Nephron progenitor cell (in vitro differentiated cells): ENCODE results near the gene PCED1A.
"Not testable (repeated sequence)": the region's sequence is repeated elsewhere in the genome, so short reads cannot be mapped to it uniquely, and the experiment has no call there.

Experiments used
- DNase-seq: peaks from one replicate; pipeline ENCODE4 v3.0.0; 2021
- H3K27ac Mint-ChIP-seq: 2 replicates; pipeline ENCODE4 v1.8.0; 2021; ENCODE audit warnings: mild to moderate bottlenecking, moderate library complexity, mixed read lengths
- H3K27me3 Mint-ChIP-seq: 2 replicates; pipeline ENCODE4 v1.8.0; 2021; ENCODE audit warnings: mild to moderate bottlenecking, low read depth, mixed read lengths; ENCODE audit not compliant: poor library complexity
- H3K36me3 Mint-ChIP-seq: 2 replicates; pipeline ENCODE4 v1.8.0; 2021; ENCODE audit warnings: low read depth, mixed read lengths
- H3K4me1 Mint-ChIP-seq: 2 replicates; pipeline ENCODE4 v1.8.0; 2021; ENCODE audit warnings: mixed read lengths
- H3K4me3 Mint-ChIP-seq: 2 replicates; pipeline ENCODE4 v1.8.0; 2021; ENCODE audit warnings: mild to moderate bottlenecking, moderate library complexity, mixed read lengths
- H3K9me3 Mint-ChIP-seq: 2 replicates; pipeline ENCODE4 v1.8.0; 2021; ENCODE audit warnings: mild to moderate bottlenecking, moderate library complexity, mixed read lengths
- TF ChIP-seq, protein P1 (sequence below): fragments of 200-600 bp; sonication (generic); IDR thresholded peaks from 2 replicates; pipeline ENCODE4 v1.5.0; 2021; ENCODE audit warnings: antibody characterized with exemption

Gene PCED1A

DNA sequence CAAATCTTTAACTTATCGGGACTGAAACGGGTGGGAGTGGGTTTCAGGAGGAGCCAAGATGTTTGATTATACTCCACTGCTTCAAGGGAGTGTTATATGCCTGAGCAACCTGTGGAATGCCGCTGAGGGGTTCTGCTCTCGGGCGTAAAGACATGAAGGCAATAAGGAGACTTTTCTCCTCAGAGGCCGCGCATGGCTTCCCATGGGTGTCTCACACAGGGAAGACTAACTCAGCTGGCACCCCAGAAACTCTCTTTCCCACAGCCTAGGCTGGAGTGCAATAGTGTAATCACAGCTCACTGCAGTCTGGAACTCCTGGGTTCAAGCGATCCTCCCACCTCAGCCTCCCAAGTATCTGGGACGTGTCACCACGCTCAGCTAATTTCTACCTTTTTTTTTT lies 30.8 kb downstream of the PCED1A start:
- TF ChIP-seq, protein P1, sequence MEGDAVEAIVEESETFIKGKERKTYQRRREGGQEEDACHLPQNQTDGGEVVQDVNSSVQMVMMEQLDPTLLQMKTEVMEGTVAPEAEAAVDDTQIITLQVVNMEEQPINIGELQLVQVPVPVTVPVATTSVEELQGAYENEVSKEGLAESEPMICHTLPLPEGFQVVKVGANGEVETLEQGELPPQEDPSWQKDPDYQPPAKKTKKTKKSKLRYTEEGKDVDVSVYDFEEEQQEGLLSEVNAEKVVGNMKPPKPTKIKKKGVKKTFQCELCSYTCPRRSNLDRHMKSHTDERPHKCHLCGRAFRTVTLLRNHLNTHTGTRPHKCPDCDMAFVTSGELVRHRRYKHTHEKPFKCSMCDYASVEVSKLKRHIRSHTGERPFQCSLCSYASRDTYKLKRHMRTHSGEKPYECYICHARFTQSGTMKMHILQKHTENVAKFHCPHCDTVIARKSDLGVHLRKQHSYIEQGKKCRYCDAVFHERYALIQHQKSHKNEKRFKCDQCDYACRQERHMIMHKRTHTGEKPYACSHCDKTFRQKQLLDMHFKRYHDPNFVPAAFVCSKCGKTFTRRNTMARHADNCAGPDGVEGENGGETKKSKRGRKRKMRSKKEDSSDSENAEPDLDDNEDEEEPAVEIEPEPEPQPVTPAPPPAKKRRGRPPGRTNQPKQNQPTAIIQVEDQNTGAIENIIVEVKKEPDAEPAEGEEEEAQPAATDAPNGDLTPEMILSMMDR: no peak
- no peak overlapping the region for H3K27ac Mint-ChIP-seq
- no peak overlapping the region for H3K4me3 Mint-ChIP-seq
- DNase-seq: peak; percentile 27
- H3K4me1 Mint-ChIP-seq: peaks cover 30% of the 10 kb centered on the region
- peaks cover 23% of the 10 kb centered on the region for H3K36me3 Mint-ChIP-seq
- peaks cover 60% of the 10 kb centered on the region for H3K9me3 Mint-ChIP-seq
- peaks cover 45% of the 10 kb centered on the region for H3K27me3 Mint-ChIP-seq

DNA sequence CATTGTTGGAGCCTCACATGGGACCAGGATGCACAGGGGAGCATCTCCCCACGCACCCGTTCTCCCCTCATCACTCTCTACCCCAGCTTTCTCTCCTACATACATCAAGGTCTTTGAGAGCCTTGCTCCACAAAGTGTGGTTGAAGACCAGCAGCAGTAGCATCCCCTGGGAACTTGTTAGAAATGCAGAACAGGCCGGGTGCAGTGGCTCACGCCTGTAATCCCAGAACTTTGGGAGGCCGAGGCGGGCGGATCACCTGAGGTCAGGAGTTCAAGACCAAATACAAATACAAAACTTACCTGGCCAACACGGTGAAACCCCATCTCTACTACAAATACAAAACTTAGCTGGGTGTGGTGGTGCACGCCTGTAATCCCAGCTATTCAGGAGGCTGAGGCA lies 32.5 kb downstream of the PCED1A start:
- not testable (repeated sequence) for DNase-seq, H3K27ac Mint-ChIP-seq, H3K4me3 Mint-ChIP-seq
- Mint-ChIP-seq H3K4me1 (peaks cover 29% of the 10 kb centered on the region), H3K27me3 (peaks cover 55% of the 10 kb centered on the region), H3K9me3 (peaks cover 51% of the 10 kb centered on the region), H3K36me3 (peaks cover 23% of the 10 kb centered on the region)

DNA sequence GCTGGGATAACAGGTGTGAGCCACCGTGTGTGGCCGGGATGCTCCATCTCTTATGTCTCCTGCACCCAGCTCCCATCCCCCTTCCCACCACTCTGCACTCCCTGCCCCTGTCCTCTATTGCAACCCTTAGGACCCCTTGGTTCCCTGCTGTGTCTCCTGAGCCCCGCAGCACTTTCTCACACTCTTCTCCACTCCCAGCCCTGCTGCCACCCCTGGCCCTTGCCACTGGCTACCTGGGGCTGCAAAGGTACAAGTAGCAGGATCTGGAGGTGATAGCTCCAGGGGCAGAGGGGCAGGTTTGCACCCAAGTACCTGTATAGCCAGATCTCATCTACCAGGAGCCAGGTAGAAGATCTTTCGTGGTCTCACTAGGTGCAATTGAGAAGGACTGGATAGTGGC lies 33.4 kb downstream of the PCED1A start:
- peaks cover 34% of the 10 kb centered on the region for H3K4me1 Mint-ChIP-seq
- DNase-seq: no peak
- H3K4me3 Mint-ChIP-seq: no peak overlapping the region
- peaks cover 17% of the 10 kb centered on the region for H3K36me3 Mint-ChIP-seq
- H3K27ac Mint-ChIP-seq: no peak overlapping the region
- TF ChIP-seq, protein P1: no peak
- H3K27me3 Mint-ChIP-seq: peaks cover 63% of the 10 kb centered on the region
- peaks cover 44% of the 10 kb centered on the region for H3K9me3 Mint-ChIP-seq

DNA sequence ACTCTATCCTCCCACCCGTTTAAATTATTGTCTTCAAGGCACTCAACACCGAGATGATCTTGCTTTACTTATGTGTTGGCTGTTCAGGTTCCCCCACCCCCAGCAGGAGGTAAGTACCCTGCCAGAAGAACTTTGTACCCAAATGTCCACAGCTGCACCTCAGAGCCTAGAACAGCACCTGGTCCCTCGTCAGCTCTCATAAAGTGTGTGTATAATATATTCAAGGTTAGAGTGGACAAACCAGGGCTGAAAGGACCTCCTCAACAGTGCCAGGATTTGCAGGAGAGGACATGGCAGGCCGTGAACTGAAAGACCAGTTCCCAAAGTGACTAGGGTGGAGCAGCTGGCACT lies 34.1 kb downstream of the PCED1A start:
- TF ChIP-seq, protein P1: no peak
- Mint-ChIP-seq H3K4me3 (peak overlapping the region; percentile 51), H3K4me1 (peaks cover 39% of the 10 kb centered on the region), H3K27me3 (peaks cover 65% of the 10 kb centered on the region), H3K36me3 (peaks cover 11% of the 10 kb centered on the region), H3K9me3 (peaks cover 37% of the 10 kb centered on the region), H3K27ac (no peak overlapping the region)
- DNase-seq: no peak

DNA sequence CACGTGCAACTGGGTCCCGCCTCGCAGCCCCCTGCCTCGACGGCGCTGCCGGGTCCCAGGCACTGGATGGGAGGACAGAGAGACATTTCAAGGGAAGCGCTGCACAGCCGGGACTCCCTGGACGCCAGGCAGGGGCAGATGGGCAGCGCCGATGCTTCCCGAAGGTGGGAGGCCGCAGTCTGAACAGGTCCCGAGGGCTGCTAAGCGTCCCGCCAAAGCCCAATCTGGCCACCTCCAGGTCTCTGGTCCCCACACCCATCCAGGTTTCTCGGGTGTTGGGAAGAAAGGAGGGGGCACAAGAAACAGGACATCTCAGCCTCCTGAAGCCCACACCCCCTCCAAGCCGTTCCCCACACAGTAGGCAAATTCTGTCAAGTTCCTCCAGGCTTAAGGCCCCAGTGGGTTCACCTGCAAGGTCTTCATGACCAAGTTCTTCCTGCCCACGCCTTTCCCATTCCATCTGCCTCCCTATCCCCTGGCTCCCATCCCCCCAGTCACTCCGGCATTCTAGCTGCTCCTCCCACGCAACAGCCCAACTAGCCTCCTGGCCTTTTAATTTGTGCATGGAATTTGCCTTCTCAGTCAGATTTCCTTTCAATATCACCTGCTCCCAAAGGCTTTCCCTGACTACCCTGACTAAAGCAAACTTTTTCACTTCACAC lies 34.6 kb downstream of the PCED1A start:
- Mint-ChIP-seq H3K4me1 (peaks cover 44% of the 10 kb centered on the region), H3K36me3 (peaks cover 6% of the 10 kb centered on the region), H3K4me3 (peak overlapping the region; percentile 51), H3K9me3 (peaks cover 32% of the 10 kb centered on the region), H3K27me3 (peaks cover 60% of the 10 kb centered on the region), H3K27ac (no peak overlapping the region)
- DNase-seq: no peak
- TF ChIP-seq, protein P1: no peak

DNA sequence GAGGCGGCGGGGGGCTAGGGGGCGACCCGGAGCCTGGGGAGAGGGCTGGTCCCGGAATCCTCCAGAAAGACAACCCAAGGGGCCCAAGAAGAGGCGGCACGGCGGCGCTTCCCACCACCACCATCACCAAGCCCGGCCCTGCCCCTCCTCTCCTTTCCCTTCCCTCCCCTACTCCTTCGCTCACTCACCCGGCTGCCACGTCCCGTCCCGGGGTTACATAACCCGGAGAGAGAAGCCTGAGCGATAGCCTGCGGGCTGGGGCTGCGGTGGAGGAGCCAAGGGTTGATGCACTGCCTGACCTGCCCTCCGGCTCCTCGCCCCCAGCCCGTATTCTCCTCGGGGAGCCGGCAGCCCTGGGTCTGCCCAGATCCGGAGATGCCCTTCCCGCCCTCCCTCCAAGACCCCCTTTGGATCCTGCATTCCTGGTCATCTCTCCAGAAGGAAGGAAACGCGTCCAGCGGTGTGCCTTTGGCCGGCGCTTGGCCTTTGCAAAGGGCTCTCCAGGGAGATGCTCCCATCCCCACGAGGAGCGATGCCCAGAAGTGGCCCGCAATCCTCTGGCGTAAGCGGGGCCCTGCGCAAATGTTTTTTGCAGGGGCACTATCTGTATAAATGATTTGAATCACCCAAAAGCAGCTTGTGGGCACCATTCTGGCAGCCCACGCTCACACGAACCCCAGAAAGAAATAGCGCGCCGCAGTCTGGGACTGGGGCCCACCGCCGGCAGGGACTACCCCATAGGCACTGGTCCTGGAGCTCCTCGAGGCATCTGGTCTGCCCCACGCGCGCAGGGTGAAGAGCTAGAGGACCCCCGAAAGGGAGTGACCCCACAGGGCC lies 35.4 kb downstream of the PCED1A start:
- peaks cover 58% of the 10 kb centered on the region for H3K27me3 Mint-ChIP-seq
- TF ChIP-seq, protein P1: no peak
- H3K4me3 Mint-ChIP-seq: peak overlapping the region; percentile 52
- peaks cover 26% of the 10 kb centered on the region for H3K9me3 Mint-ChIP-seq
- H3K4me1 Mint-ChIP-seq: peaks cover 48% of the 10 kb centered on the region
- no peak overlapping the region for H3K27ac Mint-ChIP-seq
- DNase-seq: peak; percentile 53
- peaks cover 6% of the 10 kb centered on the region for H3K36me3 Mint-ChIP-seq
